ENCODE measurements around the gene TAF11L14.

DNA sequence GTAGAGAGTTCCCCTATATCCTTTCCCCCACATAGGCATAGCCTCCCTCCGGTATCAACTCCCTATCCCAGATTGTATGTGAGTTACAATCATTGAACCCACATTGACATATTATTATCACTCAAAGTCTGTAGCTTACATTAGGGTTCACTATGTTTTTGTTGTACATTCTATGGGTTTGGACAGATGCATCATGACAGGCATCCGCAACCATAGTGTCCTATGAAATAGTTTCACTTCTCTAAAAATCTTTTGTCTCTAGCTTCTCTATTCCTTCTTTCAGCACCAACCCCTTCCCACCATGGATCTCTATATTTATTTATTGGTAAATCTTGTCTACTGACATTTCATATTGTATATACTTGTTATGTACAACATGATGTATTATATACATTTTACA is 31.6 kb downstream of the TAF11L14 start:
- TF ChIP-seq, protein P1, sequence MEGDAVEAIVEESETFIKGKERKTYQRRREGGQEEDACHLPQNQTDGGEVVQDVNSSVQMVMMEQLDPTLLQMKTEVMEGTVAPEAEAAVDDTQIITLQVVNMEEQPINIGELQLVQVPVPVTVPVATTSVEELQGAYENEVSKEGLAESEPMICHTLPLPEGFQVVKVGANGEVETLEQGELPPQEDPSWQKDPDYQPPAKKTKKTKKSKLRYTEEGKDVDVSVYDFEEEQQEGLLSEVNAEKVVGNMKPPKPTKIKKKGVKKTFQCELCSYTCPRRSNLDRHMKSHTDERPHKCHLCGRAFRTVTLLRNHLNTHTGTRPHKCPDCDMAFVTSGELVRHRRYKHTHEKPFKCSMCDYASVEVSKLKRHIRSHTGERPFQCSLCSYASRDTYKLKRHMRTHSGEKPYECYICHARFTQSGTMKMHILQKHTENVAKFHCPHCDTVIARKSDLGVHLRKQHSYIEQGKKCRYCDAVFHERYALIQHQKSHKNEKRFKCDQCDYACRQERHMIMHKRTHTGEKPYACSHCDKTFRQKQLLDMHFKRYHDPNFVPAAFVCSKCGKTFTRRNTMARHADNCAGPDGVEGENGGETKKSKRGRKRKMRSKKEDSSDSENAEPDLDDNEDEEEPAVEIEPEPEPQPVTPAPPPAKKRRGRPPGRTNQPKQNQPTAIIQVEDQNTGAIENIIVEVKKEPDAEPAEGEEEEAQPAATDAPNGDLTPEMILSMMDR (conservative IDR thresholded peaks at IDR 0.05) = no peak
- no peak for TF ChIP-seq ZFX (IDR thresholded peaks at IDR 0.05)

All from C4-2B (cell line).